ENCODE data around the gene PGM1. TPM values are rescaled to one million over a fixed set of nuclear protein-coding genes. Genes with fewer than 3 reads are reported as not detected.

The PGM1 gene
- total and polyA plus RNA-seq, 10 of the 15 experiments (the other 5 are each of a cell fraction or from before 2014, with no cell fraction given) = 22.5 to 72.6 (median 50.8) TPM

DNA sequence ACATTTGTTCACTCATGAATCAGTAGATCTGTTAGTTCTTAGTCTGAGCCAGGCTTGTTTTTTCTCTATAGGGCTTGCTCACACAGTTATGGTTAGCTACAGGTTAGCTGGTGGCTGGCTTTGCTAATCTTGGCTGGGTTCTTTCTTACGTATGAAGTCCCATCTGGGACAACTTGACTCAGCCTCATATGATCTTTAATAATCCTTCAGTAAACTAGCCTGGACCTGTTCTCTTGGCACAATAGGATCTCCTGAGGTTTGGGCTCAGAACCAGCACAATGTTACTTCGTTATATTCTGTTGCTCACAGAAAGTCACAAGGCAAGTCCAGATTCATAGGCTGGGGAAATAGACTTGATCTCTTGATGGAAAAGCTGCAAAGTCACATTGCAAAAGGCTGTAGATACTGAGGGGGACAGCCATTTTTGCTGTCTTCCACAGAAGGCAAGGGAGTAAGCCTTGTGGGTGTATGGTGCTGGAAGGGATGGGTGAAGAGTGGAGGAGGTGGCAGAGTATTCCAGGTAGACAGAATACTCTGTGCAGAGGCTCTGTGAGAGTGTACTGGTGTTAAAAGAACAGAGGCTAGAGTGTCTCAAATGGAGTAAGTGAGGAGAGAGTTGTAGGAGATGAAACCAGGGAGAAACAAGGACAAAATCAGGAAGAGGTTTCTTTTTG is 45.5 kb upstream of the PGM1 start (continued):
- TF ChIP-seq, protein P1, sequence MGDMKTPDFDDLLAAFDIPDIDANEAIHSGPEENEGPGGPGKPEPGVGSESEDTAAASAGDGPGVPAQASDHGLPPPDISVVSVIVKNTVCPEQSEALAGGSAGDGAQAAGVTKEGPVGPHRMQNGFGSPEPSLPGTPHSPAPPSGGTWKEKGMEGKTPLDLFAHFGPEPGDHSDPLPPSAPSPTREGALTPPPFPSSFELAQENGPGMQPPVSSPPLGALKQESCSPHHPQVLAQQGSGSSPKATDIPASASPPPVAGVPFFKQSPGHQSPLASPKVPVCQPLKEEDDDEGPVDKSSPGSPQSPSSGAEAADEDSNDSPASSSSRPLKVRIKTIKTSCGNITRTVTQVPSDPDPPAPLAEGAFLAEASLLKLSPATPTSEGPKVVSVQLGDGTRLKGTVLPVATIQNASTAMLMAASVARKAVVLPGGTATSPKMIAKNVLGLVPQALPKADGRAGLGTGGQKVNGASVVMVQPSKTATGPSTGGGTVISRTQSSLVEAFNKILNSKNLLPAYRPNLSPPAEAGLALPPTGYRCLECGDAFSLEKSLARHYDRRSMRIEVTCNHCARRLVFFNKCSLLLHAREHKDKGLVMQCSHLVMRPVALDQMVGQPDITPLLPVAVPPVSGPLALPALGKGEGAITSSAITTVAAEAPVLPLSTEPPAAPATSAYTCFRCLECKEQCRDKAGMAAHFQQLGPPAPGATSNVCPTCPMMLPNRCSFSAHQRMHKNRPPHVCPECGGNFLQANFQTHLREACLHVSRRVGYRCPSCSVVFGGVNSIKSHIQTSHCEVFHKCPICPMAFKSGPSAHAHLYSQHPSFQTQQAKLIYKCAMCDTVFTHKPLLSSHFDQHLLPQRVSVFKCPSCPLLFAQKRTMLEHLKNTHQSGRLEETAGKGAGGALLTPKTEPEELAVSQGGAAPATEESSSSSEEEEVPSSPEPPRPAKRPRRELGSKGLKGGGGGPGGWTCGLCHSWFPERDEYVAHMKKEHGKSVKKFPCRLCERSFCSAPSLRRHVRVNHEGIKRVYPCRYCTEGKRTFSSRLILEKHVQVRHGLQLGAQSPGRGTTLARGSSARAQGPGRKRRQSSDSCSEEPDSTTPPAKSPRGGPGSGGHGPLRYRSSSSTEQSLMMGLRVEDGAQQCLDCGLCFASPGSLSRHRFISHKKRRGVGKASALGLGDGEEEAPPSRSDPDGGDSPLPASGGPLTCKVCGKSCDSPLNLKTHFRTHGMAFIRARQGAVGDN (IDR thresholded peaks at IDR 0.05) = no peak

DNA sequence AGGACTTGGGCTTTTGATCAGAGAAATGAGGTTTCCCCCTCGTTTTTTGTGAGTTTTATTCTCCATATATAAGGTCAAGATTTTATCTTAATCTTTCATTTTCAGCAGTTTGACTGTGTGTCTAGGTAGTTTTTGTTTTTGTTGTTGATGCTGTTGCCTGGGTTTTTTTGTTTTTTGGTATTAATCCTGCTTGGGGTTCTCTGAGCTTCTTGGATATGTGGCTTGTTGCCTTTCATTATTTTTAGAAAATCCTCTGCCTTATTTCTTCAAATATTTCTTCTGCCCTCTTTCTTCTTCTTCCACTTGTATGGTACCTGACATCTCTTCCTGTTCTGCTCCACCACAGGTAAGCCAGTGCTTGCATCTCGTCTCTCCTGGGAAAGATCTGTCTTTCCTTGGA is 44.9 kb upstream of the PGM1 start:
- Histone ChIP-seq H3K27ac (ENCODE audit: control insufficient read depth, insufficient read depth) (no peak overlapping the region), H3K4me1 (ENCODE audit: control insufficient read depth, insufficient read depth, low read length) (no peaks in the 10 kb centered on the region), H4K20me1 (ENCODE audit: control insufficient read depth, insufficient read depth) (no peaks in the 10 kb centered on the region), H3K4me2 (ENCODE audit: control insufficient read depth, insufficient read depth) (no peak overlapping the region), H3K4me3 (no peak overlapping the region), H3K9me3 (replicated peaks; ENCODE audit: control insufficient read depth, insufficient read depth, low read length) (no peaks in the 10 kb centered on the region), H2AFZ (ENCODE audit: control insufficient read depth, low read depth, low read length) (no peak overlapping the region), H3K79me2 (ENCODE audit: control insufficient read depth, insufficient read depth, low read length) (no peaks in the 10 kb centered on the region), H3K36me3 (ENCODE audit: control insufficient read depth in 2 of 2, insufficient read depth in 2 of 2, low read length in 1 of 2) (no peaks in the 10 kb centered on the region), H3K9ac (ENCODE audit: control insufficient read depth, insufficient read depth, low read length) (no peak overlapping the region), H3K27me3 (replicated peaks in 1 of 2; ENCODE audit: control insufficient read depth in 2 of 2, insufficient read depth in 2 of 2, low read length in 1 of 2) (no peaks in the 10 kb centered on the region)
- TF ChIP-seq HCFC1 (IDR thresholded peaks at IDR 0.05; ENCODE audit: low read length) (no peak), HDAC6 (IDR thresholded peaks at IDR 0.05; ENCODE audit: unreplicated experiment) (no peak), GABPA (IDR thresholded peaks at IDR 0.05; ENCODE audit: low read depth) (no peak), MTA2 (IDR thresholded peaks at IDR 0.05; ENCODE audit: low read depth) (no peak), SREBF1 (IDR thresholded peaks at IDR 0.05; ENCODE audit: low read length) (no peak), SRF (IDR thresholded peaks at IDR 0.05; ENCODE audit: low read depth in 2 of 2, low read length in 2 of 2) (no peak), TCF7 (IDR thresholded peaks at IDR 0.05; ENCODE audit: borderline replicate concordance) (no peak), IKZF1 (conservative IDR thresholded peaks at IDR 0.05) (no peak), ZZZ3 (IDR thresholded peaks at IDR 0.05; ENCODE audit: control insufficient read depth, insufficient read length, low read depth) (no peak), NRF1 (conservative IDR thresholded peaks at IDR 0.05; ENCODE audit: low read depth, low read length) (no peak)
- TF ChIP-seq, protein P2, sequence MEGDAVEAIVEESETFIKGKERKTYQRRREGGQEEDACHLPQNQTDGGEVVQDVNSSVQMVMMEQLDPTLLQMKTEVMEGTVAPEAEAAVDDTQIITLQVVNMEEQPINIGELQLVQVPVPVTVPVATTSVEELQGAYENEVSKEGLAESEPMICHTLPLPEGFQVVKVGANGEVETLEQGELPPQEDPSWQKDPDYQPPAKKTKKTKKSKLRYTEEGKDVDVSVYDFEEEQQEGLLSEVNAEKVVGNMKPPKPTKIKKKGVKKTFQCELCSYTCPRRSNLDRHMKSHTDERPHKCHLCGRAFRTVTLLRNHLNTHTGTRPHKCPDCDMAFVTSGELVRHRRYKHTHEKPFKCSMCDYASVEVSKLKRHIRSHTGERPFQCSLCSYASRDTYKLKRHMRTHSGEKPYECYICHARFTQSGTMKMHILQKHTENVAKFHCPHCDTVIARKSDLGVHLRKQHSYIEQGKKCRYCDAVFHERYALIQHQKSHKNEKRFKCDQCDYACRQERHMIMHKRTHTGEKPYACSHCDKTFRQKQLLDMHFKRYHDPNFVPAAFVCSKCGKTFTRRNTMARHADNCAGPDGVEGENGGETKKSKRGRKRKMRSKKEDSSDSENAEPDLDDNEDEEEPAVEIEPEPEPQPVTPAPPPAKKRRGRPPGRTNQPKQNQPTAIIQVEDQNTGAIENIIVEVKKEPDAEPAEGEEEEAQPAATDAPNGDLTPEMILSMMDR (IDR thresholded peaks at IDR 0.05 in 2 of 3, conservative IDR thresholded peaks at IDR 0.05 in 1 of 3; ENCODE audit: control insufficient read depth in 2 of 3, extremely low read depth in 1 of 3, insufficient read depth in 1 of 3, low read depth in 3 of 3, low read length in 3 of 3) = no peak
- TF ChIP-seq, protein P3, sequence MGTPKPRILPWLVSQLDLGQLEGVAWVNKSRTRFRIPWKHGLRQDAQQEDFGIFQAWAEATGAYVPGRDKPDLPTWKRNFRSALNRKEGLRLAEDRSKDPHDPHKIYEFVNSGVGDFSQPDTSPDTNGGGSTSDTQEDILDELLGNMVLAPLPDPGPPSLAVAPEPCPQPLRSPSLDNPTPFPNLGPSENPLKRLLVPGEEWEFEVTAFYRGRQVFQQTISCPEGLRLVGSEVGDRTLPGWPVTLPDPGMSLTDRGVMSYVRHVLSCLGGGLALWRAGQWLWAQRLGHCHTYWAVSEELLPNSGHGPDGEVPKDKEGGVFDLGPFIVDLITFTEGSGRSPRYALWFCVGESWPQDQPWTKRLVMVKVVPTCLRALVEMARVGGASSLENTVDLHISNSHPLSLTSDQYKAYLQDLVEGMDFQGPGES (IDR thresholded peaks at IDR 0.05) = no peak
- TF ChIP-seq, protein P4, sequence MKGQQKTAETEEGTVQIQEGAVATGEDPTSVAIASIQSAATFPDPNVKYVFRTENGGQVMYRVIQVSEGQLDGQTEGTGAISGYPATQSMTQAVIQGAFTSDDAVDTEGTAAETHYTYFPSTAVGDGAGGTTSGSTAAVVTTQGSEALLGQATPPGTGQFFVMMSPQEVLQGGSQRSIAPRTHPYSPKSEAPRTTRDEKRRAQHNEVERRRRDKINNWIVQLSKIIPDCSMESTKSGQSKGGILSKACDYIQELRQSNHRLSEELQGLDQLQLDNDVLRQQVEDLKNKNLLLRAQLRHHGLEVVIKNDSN (IDR thresholded peaks at IDR 0.05; ENCODE audit: borderline replicate concordance, extremely low read length, insufficient read depth, low read depth, low read length) = no peak
- no TSS peak for BruUV-seq (replicated peaks)
- SMC1A ChIA-PET (ENCODE audit: uncharacterized antibody, unreplicated experiment) = no interaction called here
- CTCF ChIA-PET = interaction anchor here (2.4 to 3.9 kb wide), 2 partner anchors 9 to 10 kb away, joined by 7 to 18 read pairs; no protein-coding TSS in a partner anchor
- WGBS (ENCODE audit: insufficient coverage, insufficient replicate concordance, low lambda C conversion rate, missing lambda C conversion rate) = 46% methylated on average over 2 of the region's 2 CpGs
- ATAC-seq (no peak), DNase-seq (ENCODE audit: low read depth, low spot score) (no peak), FAIRE-seq (no peak)
- in situ Hi-C loops (cut with MboI) (no loop called here), intact Hi-C loops (cut with micrococcal nuclease; ENCODE audit: unreplicated experiment) (no loop called here)
- RAD21 ChIA-PET (ENCODE audit: unreplicated experiment) = interaction anchor here (1.0 kb wide), 1 partner anchor 9 kb away, joined by 3 read pairs; no protein-coding TSS in a partner anchor
- POLR2A ChIA-PET = no interaction called here

All from GM12878 (cell line).